AG04449 (cell line): ENCODE measurements around the gene MTX1.

Experiments used
- CTCF ChIA-PET: fragments of 350-600 bp; formaldehyde crosslinking; extraction: SDS; loops from one replicate; lab custom pipeline; 2021; ENCODE audit warnings: antibody characterized with exemption; lab: Yijun Ruan, JAX
- POLR2A ChIA-PET: fragments of 400-600, 350-600 bp; formaldehyde crosslinking; extraction: SDS; loops from one replicate; lab custom pipeline; 2020; ENCODE audit warnings: antibody characterized with exemption, inconsistent platforms; lab: Yijun Ruan, JAX
- DNase-seq: peaks from one replicate; pipeline ENCODE4 v3.0.0-alpha.2; 2010; ENCODE audit warnings: low read depth, low spot score
- H3K4me3 ChIP-seq: 2 replicates; pipeline ENCODE4 v1.5.1; 2011; ENCODE audit warnings: low read depth, mild to moderate bottlenecking, control low read depth, low read length
- TF ChIP-seq, protein P1 (sequence below): IDR thresholded peaks from one replicate; pipeline ENCODE4 v1.5.1; 2011; ENCODE audit warnings: mild to moderate bottlenecking, moderate library complexity, low read length, control low read depth, inconsistent platforms; ENCODE audit not compliant: insufficient read depth; ENCODE audit errors: missing control alignments

Gene MTX1

DNA sequence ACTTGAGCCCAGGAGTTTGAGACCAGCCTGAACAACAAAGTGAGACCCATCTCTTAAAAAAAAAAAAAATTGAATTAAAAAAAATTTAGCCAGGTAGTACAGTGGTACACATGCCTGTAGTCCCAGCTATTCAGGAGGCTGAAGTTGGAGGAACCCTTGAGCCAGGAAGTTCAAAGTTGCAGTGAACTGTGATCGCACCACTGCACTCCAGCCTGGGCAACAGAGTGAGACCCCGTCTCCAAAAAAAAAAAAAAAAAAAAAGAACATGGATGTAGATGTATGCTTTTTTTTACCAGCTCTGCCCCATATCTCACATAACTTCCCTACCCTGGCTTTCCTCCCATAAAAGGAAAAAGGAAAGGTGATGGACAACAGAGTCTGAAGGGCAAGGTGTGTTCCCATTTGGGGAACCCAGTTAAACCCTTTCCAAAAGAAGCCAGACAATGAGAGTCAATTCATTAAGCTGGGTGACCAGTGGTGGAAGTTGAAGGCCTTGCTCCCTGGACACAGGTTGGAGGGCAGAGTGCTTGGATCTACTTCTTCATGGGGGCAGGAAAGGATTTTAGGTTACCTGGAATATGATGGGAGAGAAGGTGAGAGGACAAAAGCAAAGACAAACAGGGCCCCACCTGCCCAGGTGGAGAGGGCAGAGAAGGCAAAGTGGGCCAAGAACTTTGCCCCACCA lies 38.3 kb upstream of the MTX1 start:
- ChIA-PET CTCF (interaction anchor here (0.6 to 14.6 kb wide), 9 partner anchors 22 to 126 kb away, joined by 3 to 457 read pairs (median 5); partner anchors contain the start of gene ADAM15), POLR2A (no interaction called here)
- TF ChIP-seq, protein P1, sequence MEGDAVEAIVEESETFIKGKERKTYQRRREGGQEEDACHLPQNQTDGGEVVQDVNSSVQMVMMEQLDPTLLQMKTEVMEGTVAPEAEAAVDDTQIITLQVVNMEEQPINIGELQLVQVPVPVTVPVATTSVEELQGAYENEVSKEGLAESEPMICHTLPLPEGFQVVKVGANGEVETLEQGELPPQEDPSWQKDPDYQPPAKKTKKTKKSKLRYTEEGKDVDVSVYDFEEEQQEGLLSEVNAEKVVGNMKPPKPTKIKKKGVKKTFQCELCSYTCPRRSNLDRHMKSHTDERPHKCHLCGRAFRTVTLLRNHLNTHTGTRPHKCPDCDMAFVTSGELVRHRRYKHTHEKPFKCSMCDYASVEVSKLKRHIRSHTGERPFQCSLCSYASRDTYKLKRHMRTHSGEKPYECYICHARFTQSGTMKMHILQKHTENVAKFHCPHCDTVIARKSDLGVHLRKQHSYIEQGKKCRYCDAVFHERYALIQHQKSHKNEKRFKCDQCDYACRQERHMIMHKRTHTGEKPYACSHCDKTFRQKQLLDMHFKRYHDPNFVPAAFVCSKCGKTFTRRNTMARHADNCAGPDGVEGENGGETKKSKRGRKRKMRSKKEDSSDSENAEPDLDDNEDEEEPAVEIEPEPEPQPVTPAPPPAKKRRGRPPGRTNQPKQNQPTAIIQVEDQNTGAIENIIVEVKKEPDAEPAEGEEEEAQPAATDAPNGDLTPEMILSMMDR, result no peak
- H3K4me3 ChIP-seq, result no peak overlapping the region
- no peak for DNase-seq

DNA sequence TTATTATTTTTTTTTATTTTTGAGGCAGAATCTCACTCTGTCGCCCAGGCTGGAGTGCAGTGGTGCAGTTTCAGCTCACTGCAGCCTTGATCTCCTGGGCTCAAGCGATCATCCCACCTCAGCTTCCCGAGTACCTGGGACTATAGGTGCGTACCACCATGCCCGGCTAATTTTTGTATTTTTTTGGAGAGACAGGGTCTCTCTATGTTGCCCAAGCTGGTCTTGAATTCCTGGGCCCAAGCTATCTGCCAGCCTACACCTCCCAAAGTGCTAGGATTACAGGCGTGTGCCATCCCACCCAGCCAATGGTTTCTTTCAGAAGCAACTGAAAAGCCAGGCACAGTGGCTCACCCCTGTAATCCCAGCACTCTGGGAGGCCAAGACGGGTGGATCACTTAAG lies 37.7 kb upstream of the MTX1 start:
- ChIA-PET POLR2A (no interaction called here), CTCF (interaction anchor here (0.6 to 14.6 kb wide), 8 partner anchors 10 to 127 kb away, joined by 3 to 457 read pairs (median 4); no protein-coding TSS in a partner anchor)
- DNase-seq, result no peak
- TF ChIP-seq, protein P1, result no peak
- H3K4me3 ChIP-seq, result no peak overlapping the region

DNA sequence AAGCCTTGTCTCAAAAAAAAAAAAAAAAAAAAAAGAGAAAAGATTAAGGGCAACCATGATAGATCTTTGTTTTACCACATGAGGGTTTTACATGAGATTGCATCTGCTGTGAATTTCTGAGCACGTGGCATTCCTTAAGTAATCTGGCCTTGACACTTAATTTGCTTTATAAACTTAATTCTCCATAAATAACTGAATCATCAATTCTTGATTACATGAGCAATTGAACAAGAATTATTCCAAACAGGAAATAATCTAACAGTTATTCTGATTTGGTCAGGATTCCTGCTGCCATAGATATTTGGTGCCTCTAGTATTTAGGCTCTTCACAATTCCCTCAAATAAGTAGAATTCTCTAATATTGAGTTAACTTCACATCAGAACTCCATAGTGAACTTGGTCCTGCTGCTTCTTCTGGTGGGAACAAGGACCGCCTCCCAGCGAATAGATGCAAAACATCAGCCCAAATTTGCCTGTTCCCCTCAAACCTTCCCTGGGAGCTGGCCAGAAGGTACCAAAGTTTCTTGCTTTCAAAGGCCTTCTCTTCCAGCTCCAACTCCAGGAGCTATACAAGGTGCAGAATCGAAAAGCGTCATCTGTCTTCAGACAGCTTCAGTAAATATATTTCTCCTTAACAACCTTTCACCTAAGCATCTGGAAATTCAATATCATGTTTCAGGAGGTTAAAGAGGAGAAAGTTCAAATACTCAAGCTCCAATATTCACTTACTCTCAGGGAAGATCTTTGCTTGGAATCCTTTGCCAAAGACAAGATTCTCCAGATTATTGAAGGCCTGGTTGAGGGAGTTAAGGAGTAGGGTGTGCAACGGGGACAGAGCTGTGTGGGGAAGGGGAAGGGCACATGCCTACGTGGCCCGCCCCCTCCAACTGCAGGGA lies 36.4 kb upstream of the MTX1 start:
- DNase-seq, result no peak
- CTCF ChIA-PET, result interaction anchor here (0.7 to 14.6 kb wide), 38 partner anchors 9 to 427 kb away, joined by 3 to 457 read pairs (median 4); partner anchors contain the start of genes EFNA3, EFNA4, MTX1 and PBXIP1
- POLR2A ChIA-PET, result interaction anchor here (0.7 to 1.9 kb wide), 8 partner anchors 13 to 811 kb away, joined by 3 to 17 read pairs (median 5); partner anchors contain the start of gene SHC1
- TF ChIP-seq, protein P1, result no peak
- H3K4me3 ChIP-seq, result peak overlapping the region; percentile 98

DNA sequence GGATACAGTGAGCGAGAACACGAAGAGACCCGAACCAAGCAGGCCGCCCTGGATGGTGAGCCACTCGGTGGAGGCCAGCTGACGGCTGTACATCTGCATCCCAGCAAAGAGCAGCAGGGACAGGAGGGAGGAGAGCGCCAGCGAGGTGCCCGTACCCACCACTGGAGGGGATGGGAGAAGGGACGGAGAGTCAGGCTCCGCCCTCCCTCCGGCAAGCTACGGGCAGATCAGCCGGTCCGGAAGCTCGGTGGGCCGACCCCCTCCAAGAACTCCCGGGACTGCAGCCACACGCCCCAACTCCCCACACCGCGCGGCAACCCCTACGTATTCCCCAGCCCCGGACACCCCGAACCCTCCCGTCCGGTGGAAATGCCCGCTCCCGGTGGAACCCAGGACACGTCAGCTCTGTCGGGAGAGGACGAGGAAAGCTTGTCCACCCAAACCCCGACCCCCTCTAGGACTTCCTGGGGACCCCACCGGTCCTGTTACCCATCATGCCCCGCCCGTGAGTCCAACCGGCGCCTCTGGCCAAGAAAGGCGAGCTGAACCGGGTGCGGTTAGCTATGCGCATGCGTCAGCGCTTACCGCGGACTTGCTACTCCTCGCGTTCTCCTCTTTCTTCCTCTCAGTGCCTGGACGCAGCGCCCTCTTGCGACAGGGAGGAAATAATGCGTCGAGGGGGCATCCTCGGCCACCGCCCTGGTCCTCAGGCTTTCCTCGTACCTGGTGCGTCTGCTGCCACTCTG lies 35.6 kb upstream of the MTX1 start, which contains the start of gene KRTCAP2:
Gene KRTCAP2 (minus strand): TSS at position 573 of the 746 bp plus-strand sequence. CDS start 80 bp downstream, at position 493.
- peak; percentile 75 for DNase-seq
- CTCF ChIA-PET, result interaction anchor here (0.6 to 14.6 kb wide), 60 partner anchors 10 to 432 kb away, joined by 3 to 457 read pairs (median 4); partner anchors contain the start of genes CLK2, EFNA3, EFNA4 and MTX1
- TF ChIP-seq, protein P1, result peak; percentile 96
- POLR2A ChIA-PET, result interaction anchor here (0.5 to 1.9 kb wide), 10 partner anchors 13 to 202 kb away, joined by 3 to 17 read pairs (median 4); partner anchors contain the start of gene SHC1
- H3K4me3 ChIP-seq, result peak within 1 kb of the TSS; percentile 98

DNA sequence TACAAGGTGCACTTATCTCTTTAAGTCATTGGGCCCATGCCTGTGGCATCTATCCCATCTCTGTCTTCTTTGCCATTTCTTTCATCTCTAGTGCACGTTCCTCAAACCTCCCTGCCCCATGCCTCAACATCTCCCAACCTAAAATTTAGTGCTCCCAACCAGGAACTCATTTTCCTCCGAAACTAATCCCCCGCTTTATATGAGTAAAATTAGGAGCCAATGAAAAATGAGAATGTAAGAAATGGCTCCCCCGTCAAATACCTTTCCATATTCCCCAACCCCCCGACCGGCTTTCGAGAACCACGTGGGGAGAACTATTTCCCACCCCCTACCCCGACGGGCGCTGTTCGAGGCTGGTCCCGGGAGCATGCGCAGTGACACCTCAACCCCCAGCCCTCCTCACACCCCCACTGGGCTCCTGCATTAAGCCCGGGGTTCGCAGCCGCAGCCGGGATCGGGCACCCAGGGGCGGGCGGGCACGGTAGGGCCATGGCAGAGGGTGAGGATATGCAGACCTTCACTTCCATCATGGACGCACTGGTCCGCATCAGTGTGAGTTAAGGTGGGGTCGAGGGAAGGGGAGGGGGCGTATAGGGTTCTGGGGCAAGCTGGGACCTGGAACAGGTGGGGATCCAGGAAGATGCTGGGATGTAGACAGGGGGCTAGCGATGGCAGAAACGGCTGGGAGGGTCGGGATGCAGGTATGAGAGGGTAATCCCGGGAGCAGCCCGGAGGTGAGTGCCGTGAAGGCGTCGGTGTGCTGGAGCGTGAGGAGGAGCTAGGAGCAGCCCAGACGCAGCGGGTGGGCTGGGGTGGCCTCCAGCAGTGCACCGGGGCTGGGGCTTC lies 34.8 kb upstream of the MTX1 start, which contains the start of gene TRIM46:
Gene TRIM46 (plus strand): TSS at position 372 of the 846 bp plus-strand sequence. CDS start 118 bp downstream, at position 490.
- POLR2A ChIA-PET, result interaction anchor here (0.8 to 1.9 kb wide), 5 partner anchors 20 to 89 kb away, joined by 3 to 17 read pairs (median 5); no protein-coding TSS in a partner anchor
- no peak for DNase-seq

More for the DNA sequence above, 34.8 kb upstream of the MTX1 start, which contains the start of gene TRIM46:
- peak within 1 kb of the TSS; percentile 98 for H3K4me3 ChIP-seq
- TF ChIP-seq, protein P1, result no peak
- CTCF ChIA-PET, result interaction anchor here (0.7 to 14.6 kb wide), 52 partner anchors 8 to 431 kb away, joined by 3 to 457 read pairs (median 5); partner anchors contain the start of genes CLK2, EFNA3, MTX1 and SLC50A1
